ENCODE measurements around the gene PCSK2. TPM values are rescaled to one million over a fixed set of nuclear protein-coding genes. Genes with fewer than 3 reads are reported as not detected.

The PCSK2 gene
- 10 to 100 TPM in 1 of 4 donors, 1 to 10 TPM in 3; 2.0 to 12.5 (median 7.2) TPM for total RNA-seq

- H3K27ac ChIP-seq (replicated peaks in 1 of 4): no peak within 1 kb of the TSS
- H3K4me1 ChIP-seq: peaks cover 7 to 26% (median 16%) of the 10 kb centered on the region in 4 donors
- TF ChIP-seq POLR2A (IDR thresholded peaks at IDR 0.05; ENCODE audit: low read depth) (no peak), CTCF (IDR thresholded peaks at IDR 0.05) (no peak)
- WGBS: under 1% methylated on average over 21 of the region's 53 CpGs
- no peaks in the 10 kb centered on the region for H3K9me3 ChIP-seq
- peaks cover 0 to 79% (median 20%) of the 10 kb centered on the region in 4 donors for H3K27me3 ChIP-seq
- no peak for DNase-seq (ENCODE audit: extremely low spot score)
- H3K36me3 ChIP-seq: no peaks in the 10 kb centered on the region
- peak within 1 kb of the TSS; percentile 39 to 57 (median 42) for H3K4me3 ChIP-seq
- intact Hi-C loops (cut with DNase I): no loop called here
These were observed at the start of gene PCSK2 for GRCh38 chr20:17226410-17227218. TSS of gene PCSK2 (plus strand) at chr20:17227040. CDS start at chr20:17227306, 266 bp downstream.

- H3K9me3 ChIP-seq: peaks cover 0 to 16% (median 3%) of the 10 kb centered on the region in 4 donors
- 48% methylated on average over 5 of the region's 5 CpGs for WGBS
- H3K36me3 ChIP-seq: no peaks in the 10 kb centered on the region
- TF ChIP-seq POLR2A (IDR thresholded peaks at IDR 0.05; ENCODE audit: low read depth): no peak
- TF ChIP-seq EP300 (IDR thresholded peaks at IDR 0.05): no peak
- TF ChIP-seq POLR2AphosphoS5 (IDR thresholded peaks at IDR 0.05): no peak
- TF ChIP-seq CTCF (IDR thresholded peaks at IDR 0.05): no peak
- peaks cover 0 to 12% (median 0%) of the 10 kb centered on the region in 4 donors for H3K27me3 ChIP-seq
- intact Hi-C loops (cut with DNase I): no loop called here
- DNase-seq (ENCODE audit: extremely low spot score): no peak
- H3K4me3 ChIP-seq: no peak overlapping the region
- H3K4me1 ChIP-seq: no peaks in the 10 kb centered on the region
- H3K27ac ChIP-seq (replicated peaks in 1 of 4): no peak overlapping the region
These were observed 49.5 kb upstream of the PCSK2 start for GRCh38 chr20:17177341-17177740.

GRCh38 chr20:17179840-17180239 lies 47.0 kb upstream of the PCSK2 start:
- no peak overlapping the region for H3K27ac ChIP-seq (replicated peaks in 1 of 4)
- peaks cover 0 to 12% (median 0%) of the 10 kb centered on the region in 4 donors for H3K27me3 ChIP-seq
- no peaks in the 10 kb centered on the region for H3K36me3 ChIP-seq
- WGBS: 47% methylated on average over 3 of the region's 4 CpGs
- intact Hi-C loops (cut with DNase I): no loop called here
- H3K4me1 ChIP-seq: no peaks in the 10 kb centered on the region
- no peak overlapping the region for H3K4me3 ChIP-seq
- TF ChIP-seq CTCF (IDR thresholded peaks at IDR 0.05) (no peak), POLR2AphosphoS5 (IDR thresholded peaks at IDR 0.05) (no peak), EP300 (IDR thresholded peaks at IDR 0.05) (no peak), POLR2A (IDR thresholded peaks at IDR 0.05; ENCODE audit: low read depth) (no peak)
- peaks cover 0 to 22% (median 7%) of the 10 kb centered on the region in 4 donors for H3K9me3 ChIP-seq
- DNase-seq (ENCODE audit: extremely low spot score): no peak

GRCh38 chr20:17189976-17190695 lies 36.7 kb upstream of the PCSK2 start:
- Histone ChIP-seq H3K36me3 (no peaks in the 10 kb centered on the region), H3K27me3 (no peaks in the 10 kb centered on the region), H3K27ac (replicated peaks in 1 of 4) (no peak overlapping the region), H3K4me3 (no peak overlapping the region), H3K4me1 (no peaks in the 10 kb centered on the region), H3K9me3 (peaks cover 0 to 4% (median under 1%) of the 10 kb centered on the region in 4 donors)
- WGBS: 27% methylated on average over 6 of the region's 6 CpGs
- no peak for DNase-seq (ENCODE audit: extremely low spot score)
- TF ChIP-seq EP300 (IDR thresholded peaks at IDR 0.05): no peak
- TF ChIP-seq POLR2A (IDR thresholded peaks at IDR 0.05; ENCODE audit: low read depth): no peak
- TF ChIP-seq POLR2AphosphoS5 (IDR thresholded peaks at IDR 0.05): no peak
- no peak for TF ChIP-seq CTCF (IDR thresholded peaks at IDR 0.05)
- intact Hi-C loops (cut with DNase I): no loop called here

All from esophagus muscularis mucosa (tissue), 4 donors.